ENCODE data around the gene RAB1B. TPM values are rescaled to one million over a fixed set of nuclear protein-coding genes. Genes with fewer than 3 reads are reported as not detected.

RAB1B gene
- total RNA-seq, 6 donors from 2014 or later = 34.6 to 173 (median 122) TPM

GRCh38 chr11:66314561-66315497 lies 46.4 kb downstream of the RAB1B start:
- H3K9me3 ChIP-seq = no peaks in the 10 kb centered on the region
- DNase-seq = peak in 1 of 2 donors; percentile 60
- H3K27me3 ChIP-seq = no peaks in the 10 kb centered on the region
- peak overlapping the region in 1 of 4 donors; percentile 71 for H3K4me3 ChIP-seq
- ATAC-seq (ENCODE audit: low FRiP score in 2 of 2) = no peak
- no peaks in the 10 kb centered on the region for H3K36me3 ChIP-seq
- peak overlapping the region; percentile 0 to 86 (median 85) for H3K27ac ChIP-seq
- TF ChIP-seq POLR2A (IDR thresholded peaks at IDR 0.05) = no peak
- TF ChIP-seq, protein P1, sequence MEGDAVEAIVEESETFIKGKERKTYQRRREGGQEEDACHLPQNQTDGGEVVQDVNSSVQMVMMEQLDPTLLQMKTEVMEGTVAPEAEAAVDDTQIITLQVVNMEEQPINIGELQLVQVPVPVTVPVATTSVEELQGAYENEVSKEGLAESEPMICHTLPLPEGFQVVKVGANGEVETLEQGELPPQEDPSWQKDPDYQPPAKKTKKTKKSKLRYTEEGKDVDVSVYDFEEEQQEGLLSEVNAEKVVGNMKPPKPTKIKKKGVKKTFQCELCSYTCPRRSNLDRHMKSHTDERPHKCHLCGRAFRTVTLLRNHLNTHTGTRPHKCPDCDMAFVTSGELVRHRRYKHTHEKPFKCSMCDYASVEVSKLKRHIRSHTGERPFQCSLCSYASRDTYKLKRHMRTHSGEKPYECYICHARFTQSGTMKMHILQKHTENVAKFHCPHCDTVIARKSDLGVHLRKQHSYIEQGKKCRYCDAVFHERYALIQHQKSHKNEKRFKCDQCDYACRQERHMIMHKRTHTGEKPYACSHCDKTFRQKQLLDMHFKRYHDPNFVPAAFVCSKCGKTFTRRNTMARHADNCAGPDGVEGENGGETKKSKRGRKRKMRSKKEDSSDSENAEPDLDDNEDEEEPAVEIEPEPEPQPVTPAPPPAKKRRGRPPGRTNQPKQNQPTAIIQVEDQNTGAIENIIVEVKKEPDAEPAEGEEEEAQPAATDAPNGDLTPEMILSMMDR (IDR thresholded peaks at IDR 0.05) = no peak
- no peak for TF ChIP-seq EP300 (IDR thresholded peaks at IDR 0.05)
- TF ChIP-seq POLR2AphosphoS5 (IDR thresholded peaks at IDR 0.05) = no peak
- WGBS, 2 donors = 79 to 88% methylated on average over 13 to 16 of the region's 17 CpGs
- peaks cover 35 to 44% (median 39%) of the 10 kb centered on the region in 4 donors for H3K4me1 ChIP-seq

DNA sequence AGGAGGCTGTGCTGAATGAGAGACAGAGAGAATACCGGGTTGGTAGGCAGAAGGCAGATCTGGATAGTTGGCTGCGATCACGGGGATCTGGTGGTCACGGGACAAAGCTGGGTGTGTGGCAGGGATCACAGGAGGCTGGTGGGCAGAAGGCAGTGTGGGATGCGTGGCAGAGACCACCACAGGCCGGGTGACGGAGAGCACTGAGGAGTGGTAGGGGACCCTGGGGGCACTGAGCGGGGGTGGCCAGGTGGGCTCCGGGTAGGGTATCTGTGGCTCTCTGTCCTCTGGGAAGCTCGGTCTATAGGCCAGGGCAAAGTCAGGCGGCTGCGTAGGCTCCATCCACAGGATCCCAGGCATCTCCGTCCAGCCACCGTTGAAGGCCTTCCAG lies 47.1 kb downstream of the RAB1B start:
- Histone ChIP-seq H3K36me3 (no peaks in the 10 kb centered on the region), H3K27ac (peak overlapping the region in 3 of 4 donors; percentile 0 to 86 (median 86)), H3K9me3 (no peaks in the 10 kb centered on the region), H3K4me3 (peak overlapping the region in 3 of 4 donors; percentile 29 to 71 (median 48)), H3K27me3 (no peaks in the 10 kb centered on the region), H3K4me1 (peaks cover 35 to 44% (median 39%) of the 10 kb centered on the region in 4 donors)
- 87 to 88% methylated on average over 14 of the region's 14 CpGs for WGBS, 2 donors
- TF ChIP-seq POLR2AphosphoS5 (IDR thresholded peaks at IDR 0.05) (no peak), POLR2A (IDR thresholded peaks at IDR 0.05) (no peak), EP300 (IDR thresholded peaks at IDR 0.05) (no peak)
- TF ChIP-seq, protein P1 (IDR thresholded peaks at IDR 0.05) = no peak
- ATAC-seq (ENCODE audit: low FRiP score in 2 of 2) (no peak), DNase-seq (peak in 1 of 2 donors; percentile 56)

- peak overlapping the region in 3 of 4 donors; percentile 29 to 71 (median 48) for H3K4me3 ChIP-seq
These were observed 47.7 kb downstream of the RAB1B start for GRCh38 chr11:66315921-66316811.

DNA sequence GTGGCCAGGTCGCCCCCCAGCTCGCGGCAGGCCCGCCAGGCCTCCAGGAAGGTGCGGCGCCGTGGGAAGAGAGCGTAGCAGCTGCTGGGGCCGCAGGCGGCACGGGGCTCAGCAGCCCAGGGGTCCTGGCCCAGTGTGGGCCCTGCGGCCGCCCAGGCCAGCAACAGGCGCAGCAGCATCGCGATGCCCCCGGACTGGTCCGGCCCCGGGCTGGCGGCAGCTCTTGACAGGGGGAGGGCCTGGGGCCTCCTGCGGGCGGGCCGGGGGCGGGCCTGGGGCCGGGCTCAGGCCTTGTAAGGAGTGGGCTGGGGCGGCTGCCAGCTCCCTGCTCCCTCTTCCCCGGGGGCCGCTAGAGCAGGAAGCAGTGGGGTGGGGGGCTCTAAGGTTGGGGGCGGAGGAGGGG lies 48.4 kb downstream of the RAB1B start, which contains the start of gene CD248:
Gene CD248 (minus strand): TSS at position 196 of the 403 bp plus-strand sequence. CDS start 17 bp downstream, at position 179.
- H3K27me3 ChIP-seq = no peaks in the 10 kb centered on the region
- 24% methylated on average over 7 of the region's 29 CpGs; no CpG with 5 or more reads in 1 of the 2 donors for WGBS, 2 donors
- H3K4me3 ChIP-seq = peak within 1 kb of the TSS; percentile 8 to 71 (median 38)
- peak within 1 kb of the TSS; percentile 67 to 86 (median 84) for H3K27ac ChIP-seq
- peaks cover 32 to 44% (median 36%) of the 10 kb centered on the region in 4 donors for H3K4me1 ChIP-seq
- ATAC-seq (ENCODE audit: low FRiP score in 2 of 2) = peak in 1 of 2 donors; percentile 53
- DNase-seq = peak; percentile 50 to 90
- no peaks in the 10 kb centered on the region for H3K36me3 ChIP-seq
- TF ChIP-seq, protein P1 (IDR thresholded peaks at IDR 0.05) = no peak
- peak in 1 of 4 donors; percentile 23 for TF ChIP-seq POLR2A (IDR thresholded peaks at IDR 0.05)
- no peaks in the 10 kb centered on the region for H3K9me3 ChIP-seq

More at GRCh38 chr11:66315921-66316811, 47.7 kb downstream of the RAB1B start:
- Histone ChIP-seq H3K27ac (peak overlapping the region; percentile 67 to 86 (median 84)), H3K9me3 (no peaks in the 10 kb centered on the region), H3K36me3 (no peaks in the 10 kb centered on the region), H3K27me3 (no peaks in the 10 kb centered on the region), H3K4me1 (peaks cover 35 to 44% (median 39%) of the 10 kb centered on the region in 4 donors)
- 71 to 78% methylated on average over 24 to 33 of the region's 52 CpGs for WGBS, 2 donors
- peak in 1 of 2 donors; percentile 83 for DNase-seq
- TF ChIP-seq POLR2A (IDR thresholded peaks at IDR 0.05) (no peak), EP300 (IDR thresholded peaks at IDR 0.05) (no peak), POLR2AphosphoS5 (IDR thresholded peaks at IDR 0.05) (no peak)
- TF ChIP-seq, protein P1 (IDR thresholded peaks at IDR 0.05) = no peak
- ATAC-seq (ENCODE audit: low FRiP score in 2 of 2) = no peak
